OCI-LY1 (cell line): Measurements from ENCODE around the gene VARS1.

Experiments used
- EZH2 ChIP-seq: fragments of 200-600 bp; sonication (generic), shearing (Covaris generic); IDR thresholded peaks from 2 replicates; pipeline ENCODE4 v1.8.0; 2017; ENCODE audit warnings: borderline replicate concordance, mixed run types, mild to moderate bottlenecking, antibody characterized with exemption, low read length, moderate library complexity, mixed read lengths
- TF ChIP-seq, protein P1 (sequence below): fragments of 200-600 bp; sonication (generic), shearing (Covaris generic); IDR thresholded peaks from 2 replicates; pipeline ENCODE4 v1.5.1; 2017; ENCODE audit warnings: mild to moderate bottlenecking, antibody characterized with exemption, low read length, moderate library complexity, mixed read lengths

DNA sequence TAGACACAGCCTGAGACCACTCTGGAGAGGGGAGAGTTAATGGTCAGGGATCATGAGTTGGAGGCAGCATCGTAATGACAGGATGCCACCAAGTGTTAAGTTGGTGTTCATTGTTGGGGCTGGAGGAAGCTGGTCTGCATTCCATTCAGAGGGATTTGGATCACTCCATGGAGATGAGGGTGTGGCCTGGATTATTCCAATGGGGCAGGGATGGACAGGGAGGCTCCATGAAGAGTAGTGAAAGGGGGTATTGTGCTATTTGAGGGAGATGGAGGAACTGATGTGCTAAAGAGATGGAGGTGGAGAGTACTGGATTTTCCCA, 32.0 kb downstream of the VARS1 start:
- TF ChIP-seq EZH2: no peak
- TF ChIP-seq, protein P1, sequence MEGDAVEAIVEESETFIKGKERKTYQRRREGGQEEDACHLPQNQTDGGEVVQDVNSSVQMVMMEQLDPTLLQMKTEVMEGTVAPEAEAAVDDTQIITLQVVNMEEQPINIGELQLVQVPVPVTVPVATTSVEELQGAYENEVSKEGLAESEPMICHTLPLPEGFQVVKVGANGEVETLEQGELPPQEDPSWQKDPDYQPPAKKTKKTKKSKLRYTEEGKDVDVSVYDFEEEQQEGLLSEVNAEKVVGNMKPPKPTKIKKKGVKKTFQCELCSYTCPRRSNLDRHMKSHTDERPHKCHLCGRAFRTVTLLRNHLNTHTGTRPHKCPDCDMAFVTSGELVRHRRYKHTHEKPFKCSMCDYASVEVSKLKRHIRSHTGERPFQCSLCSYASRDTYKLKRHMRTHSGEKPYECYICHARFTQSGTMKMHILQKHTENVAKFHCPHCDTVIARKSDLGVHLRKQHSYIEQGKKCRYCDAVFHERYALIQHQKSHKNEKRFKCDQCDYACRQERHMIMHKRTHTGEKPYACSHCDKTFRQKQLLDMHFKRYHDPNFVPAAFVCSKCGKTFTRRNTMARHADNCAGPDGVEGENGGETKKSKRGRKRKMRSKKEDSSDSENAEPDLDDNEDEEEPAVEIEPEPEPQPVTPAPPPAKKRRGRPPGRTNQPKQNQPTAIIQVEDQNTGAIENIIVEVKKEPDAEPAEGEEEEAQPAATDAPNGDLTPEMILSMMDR: no peak
